A549 (cell line): ENCODE results near the gene CDC42BPB.

Experiments
- EP300 ChIP-seq, 2 experiments: fragments of >200 bp; sonication (Bioruptor Twin); formaldehyde crosslinking; IDR thresholded peaks; 2 replicates in 1 of 2; 3 replicates in 1 of 2; pipeline ENCODE4 v1.6.1; 2016 to 2017
- RFX5 ChIP-seq: fragments of 450-650 bp; IDR thresholded peaks from 2 replicates; pipeline ENCODE4 v1.7.1; 2014; ENCODE audit warnings: antibody characterized with exemption, mild to moderate bottlenecking, moderate library complexity
- TF ChIP-seq, protein P1 (sequence below): fragments of >200 bp; sonication (Bioruptor Twin); formaldehyde crosslinking; IDR thresholded peaks from 3 replicates; pipeline ENCODE4 v1.5.1; 2016
- TF ChIP-seq, protein P2 (sequence below): fragments of 450-650 bp; IDR thresholded peaks from 2 replicates; pipeline ENCODE4 v1.6.1; 2014; ENCODE audit warnings: antibody characterized with exemption

DNA sequence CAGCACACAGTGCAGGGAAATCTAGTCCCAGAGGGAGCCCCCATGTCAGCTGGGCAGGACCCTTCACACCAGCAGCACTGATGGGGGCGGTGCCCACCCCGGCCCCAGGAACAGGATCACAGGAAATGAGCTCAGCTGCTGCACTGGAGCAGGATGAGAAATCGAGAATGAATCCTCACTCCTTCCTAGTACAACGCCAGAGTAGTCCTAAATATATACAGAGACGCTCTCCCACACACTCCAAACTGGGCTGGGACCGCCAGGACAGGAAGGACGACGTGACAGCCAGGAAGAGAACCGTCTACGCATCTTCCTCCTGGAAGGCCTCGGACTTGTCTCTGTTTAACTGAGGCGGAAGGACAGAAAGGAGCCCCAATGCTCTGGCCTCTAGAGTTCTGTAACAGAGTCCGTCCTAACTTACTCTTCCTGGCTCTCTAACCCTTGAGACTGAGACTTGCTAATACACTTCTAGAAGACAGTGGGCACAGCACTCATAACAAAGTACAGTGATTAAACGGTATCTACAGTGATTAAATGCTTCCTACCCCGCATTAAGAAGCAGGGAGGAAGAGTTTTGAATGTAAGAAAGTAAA, 33.4 kb downstream of the CDC42BPB start:
- TF ChIP-seq, protein P1, sequence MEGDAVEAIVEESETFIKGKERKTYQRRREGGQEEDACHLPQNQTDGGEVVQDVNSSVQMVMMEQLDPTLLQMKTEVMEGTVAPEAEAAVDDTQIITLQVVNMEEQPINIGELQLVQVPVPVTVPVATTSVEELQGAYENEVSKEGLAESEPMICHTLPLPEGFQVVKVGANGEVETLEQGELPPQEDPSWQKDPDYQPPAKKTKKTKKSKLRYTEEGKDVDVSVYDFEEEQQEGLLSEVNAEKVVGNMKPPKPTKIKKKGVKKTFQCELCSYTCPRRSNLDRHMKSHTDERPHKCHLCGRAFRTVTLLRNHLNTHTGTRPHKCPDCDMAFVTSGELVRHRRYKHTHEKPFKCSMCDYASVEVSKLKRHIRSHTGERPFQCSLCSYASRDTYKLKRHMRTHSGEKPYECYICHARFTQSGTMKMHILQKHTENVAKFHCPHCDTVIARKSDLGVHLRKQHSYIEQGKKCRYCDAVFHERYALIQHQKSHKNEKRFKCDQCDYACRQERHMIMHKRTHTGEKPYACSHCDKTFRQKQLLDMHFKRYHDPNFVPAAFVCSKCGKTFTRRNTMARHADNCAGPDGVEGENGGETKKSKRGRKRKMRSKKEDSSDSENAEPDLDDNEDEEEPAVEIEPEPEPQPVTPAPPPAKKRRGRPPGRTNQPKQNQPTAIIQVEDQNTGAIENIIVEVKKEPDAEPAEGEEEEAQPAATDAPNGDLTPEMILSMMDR, result no peak
- TF ChIP-seq EP300 (IDR thresholded peaks at IDR 0.05), result no peak
- no peak for TF ChIP-seq RFX5
- TF ChIP-seq, protein P2, sequence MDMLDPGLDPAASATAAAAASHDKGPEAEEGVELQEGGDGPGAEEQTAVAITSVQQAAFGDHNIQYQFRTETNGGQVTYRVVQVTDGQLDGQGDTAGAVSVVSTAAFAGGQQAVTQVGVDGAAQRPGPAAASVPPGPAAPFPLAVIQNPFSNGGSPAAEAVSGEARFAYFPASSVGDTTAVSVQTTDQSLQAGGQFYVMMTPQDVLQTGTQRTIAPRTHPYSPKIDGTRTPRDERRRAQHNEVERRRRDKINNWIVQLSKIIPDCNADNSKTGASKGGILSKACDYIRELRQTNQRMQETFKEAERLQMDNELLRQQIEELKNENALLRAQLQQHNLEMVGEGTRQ, result no peak
